Effector CD8-positive, alpha-beta T cell (primary cell): ENCODE results near the gene ATP8B4.
"Not testable (repeated sequence)": the region's sequence is repeated elsewhere in the genome, so short reads cannot be mapped to it uniquely, and the experiment has no call there.

Experiments used
- DNase-seq: peaks from one replicate; lab custom pipeline; 2025; lab: John Stamatoyannopoulos, UW

ATP8B4 gene

DNA sequence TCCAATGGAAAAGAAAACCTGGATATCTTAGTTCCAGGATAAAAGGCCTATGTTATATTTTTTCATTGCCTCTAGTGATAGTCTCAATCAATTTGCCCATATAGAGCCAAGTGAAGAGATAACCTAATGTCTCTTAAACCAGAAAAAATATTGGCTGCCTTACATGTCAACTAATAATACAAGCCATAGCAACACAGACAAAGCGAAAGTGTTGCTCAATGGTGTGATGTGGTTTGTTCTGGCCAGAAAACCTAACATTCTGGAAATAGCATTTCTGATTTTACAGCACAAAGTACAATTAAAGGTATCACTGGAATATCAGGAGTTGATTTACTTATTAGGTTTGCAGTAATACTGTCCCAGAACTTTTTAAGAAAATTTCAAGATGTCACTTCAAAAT lies 101.5 kb downstream of the ATP8B4 start:
- no peak for DNase-seq

DNA sequence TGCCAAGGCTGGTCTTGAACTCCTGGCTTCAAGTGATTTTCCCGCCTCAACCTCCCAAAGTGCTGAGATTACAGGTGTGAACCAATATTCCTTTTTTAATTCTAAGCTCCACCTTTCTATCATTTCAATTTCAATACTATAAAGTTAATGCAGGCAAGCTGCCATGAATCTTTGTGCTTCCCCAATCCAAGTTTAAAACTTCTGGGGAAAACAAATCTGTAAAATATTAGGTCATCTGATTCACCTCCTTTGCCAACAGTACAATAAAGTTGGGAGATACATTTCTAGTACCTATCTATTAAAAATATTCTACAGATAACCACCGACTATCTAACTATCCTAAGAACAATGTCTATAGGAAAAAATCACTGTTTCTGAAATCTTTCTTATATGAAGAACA lies 102.1 kb downstream of the ATP8B4 start:
- no peak for DNase-seq

DNA sequence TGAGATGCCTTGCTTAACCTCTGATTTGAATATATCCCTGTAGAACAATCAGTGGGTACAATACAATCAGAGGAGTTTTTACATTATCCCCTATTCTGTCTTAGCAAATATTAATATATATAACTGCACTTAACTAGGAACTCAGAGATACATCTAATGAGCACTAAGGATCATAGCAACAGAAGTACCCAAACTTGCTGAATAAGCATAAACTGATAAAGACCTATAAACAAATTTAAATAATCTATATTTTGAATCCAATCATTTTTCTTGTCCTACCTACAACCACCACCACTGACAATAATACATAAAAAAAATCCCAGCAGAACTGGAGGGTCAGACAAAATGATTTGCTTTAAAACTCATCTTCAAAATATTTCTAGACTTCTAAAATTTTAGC lies 106.2 kb downstream of the ATP8B4 start:
- DNase-seq: no peak

DNA sequence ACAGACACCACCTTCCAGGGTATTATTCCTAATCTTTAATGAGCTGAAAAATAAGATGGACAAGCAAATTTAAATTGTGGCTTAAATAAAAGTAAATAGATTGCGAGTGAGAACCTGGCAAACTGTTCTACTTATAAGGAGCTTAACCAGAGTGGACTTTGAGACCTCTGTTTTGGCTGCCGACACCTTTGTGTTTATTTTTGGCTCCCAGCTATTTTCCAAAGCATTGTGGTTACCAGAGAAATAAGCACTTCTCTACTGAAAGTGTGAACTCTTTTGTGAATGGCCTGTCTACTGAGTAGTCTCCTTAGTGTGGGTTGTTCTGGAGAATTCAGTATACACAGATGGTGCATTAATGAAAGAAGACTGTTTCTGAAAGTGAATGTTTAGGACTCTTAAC lies 109.4 kb downstream of the ATP8B4 start:
- no peak for DNase-seq

DNA sequence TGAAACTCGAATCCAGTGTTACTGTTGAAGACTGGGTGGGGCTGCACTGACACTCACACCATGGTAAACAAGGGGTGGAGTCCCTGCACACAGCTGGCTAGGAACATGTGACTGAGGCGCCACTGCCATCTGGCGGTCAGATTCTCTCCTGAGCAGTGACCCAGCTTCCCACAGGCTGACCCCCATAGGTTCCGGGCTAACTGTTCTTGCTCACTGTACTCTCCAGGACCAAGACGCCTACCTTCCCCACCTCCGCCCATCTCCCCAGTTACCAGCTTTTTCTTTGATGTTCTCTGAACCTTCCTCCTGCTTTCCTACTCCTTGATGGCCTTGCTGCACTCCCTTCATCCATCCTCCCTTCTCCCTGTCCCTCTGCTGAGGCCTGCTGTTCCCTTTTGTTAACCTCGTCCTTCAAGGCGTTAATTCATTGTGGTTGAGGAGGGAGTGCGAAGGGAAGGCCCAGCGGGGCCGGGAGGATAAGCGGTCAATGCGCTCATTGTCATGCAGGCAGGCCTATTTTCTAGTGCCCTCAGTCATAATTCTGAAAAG lies 115.2 kb downstream of the ATP8B4 start:
- DNase-seq: no peak

DNA sequence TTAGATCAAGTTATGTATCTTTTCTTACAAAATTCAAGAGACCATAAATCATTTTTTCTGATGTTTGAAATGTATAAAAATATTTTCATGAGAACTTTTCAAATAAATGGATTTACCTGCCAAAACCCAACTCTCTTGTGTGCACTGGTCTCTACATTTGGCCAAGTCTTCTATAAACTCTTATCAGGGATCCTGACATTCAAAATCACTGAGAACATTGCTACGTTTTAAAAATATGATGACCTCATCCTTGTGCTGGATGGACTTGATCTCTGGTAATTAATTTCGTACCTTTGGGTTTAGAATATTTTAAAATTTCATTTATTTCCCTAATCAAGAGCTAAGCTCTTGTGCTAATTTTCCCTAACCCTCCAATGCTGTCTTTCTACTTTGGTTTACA lies 127.4 kb downstream of the ATP8B4 start:
- DNase-seq: no peak

DNA sequence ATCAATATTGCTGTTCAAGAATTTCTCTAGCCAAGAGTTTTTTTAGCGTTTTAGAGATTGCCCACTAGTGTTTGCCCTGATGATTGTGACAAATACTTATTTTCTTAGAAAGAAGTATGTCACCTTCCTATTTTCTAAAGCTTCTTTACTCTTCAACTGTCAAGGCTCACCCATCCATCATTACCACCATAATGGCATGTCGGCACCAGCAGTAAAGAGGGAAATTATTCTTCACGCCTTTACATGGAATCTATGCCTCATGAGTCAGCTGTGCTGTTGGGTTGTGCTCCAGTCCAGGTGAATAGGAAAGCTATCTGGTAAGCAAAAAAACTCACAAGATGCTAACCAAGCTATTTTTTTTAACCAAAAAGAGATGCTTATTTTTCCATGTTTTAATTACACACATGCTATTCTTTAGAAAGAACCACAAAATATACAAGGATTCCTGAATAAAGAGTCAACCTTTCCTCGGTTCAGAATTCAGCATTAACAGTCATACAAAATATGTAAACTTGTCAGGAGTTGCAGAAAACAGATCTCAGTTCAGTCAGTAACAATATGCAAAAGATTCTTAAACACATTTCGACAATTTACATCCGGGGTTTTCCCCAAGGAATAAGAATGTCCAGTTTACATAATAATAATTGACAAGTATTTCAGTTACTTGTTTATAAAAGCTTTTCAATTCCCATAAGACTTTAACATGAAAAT lies 128.0 kb downstream of the ATP8B4 start:
- DNase-seq: no peak

DNA sequence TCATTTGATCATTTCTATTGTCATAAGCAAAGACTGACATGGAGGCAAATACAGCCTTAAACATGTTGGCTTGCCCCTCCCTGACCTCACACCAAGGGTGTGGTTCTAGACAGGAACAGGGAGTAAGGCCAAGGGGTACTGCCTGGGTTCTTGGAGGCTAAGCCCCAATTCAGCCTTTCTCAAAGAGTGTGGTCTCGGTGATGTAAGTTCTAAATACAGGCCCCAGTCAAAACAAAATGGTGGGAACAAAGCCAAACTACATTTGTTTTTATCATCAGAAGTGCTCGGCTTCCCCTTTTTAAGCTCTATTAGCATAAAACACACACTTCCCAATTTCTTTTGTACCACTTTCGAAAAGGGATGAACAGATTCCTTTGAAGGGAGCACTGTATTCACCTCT lies 129.5 kb downstream of the ATP8B4 start:
- no peak for DNase-seq

DNA sequence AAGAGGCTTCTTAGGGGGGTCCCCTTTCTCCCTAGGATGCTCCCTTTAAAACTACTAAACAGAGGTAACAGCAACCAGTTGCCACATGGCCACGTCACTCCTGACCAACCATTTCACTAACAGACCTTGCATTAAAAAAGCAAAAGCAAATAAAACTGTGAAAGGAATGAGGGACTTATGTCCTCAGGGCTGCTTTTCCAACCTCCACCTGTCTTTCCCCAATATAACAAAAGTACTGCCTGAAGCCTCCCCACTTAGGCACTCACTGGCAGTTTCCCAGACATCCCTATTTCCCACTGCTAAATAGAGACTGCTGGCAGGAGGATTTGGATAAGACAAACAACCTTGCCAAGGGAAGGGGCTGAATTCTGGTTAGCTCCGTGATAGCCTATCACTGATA lies 130.3 kb downstream of the ATP8B4 start:
- DNase-seq: no peak

DNA sequence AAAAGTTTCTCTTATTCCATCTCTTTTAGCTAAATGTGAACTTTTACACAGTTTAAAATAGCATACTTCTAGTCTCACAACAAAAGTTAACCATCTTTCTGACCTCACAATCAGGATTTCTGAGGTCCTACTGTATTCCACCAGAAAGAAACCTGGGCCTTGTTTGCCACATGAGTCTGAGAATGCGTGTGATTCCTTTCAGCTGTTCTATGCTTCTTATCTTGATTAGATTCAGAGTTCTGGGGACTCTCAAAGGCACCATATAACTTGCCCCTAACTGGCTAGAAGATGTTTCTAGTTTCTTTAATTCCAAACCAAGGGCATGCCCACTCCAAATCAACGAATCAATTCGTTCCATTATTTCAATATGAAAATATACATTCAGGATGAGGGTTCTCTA lies 131.1 kb downstream of the ATP8B4 start:
- no peak for DNase-seq

DNA sequence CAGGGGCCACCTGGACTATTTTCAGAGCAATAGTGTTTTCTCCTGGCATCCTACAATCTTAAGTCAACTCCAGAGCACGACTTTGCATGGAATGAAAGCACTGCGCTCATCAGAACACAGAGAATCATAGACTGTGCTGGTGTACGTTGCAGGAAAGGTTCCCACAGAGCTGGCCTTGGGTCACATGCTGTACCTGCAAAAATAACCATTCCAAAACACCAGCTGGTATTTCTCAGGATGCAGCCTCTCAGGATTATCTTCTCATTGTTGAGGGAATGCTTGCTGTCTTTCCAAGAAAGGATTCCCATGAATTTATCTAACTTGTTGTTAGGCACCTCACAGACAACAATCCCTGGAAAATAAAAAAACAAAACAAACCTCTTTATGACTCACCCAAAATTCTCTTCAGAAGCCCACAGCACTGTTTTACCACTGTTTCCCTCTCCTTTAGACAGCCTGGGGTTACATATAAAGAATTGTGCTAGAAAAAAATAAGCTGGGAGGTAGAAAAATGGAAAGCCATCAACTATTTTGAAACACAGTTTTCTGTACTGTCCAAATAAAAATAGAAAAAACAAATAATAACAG lies 131.7 kb downstream of the ATP8B4 start:
- DNase-seq: no peak

DNA sequence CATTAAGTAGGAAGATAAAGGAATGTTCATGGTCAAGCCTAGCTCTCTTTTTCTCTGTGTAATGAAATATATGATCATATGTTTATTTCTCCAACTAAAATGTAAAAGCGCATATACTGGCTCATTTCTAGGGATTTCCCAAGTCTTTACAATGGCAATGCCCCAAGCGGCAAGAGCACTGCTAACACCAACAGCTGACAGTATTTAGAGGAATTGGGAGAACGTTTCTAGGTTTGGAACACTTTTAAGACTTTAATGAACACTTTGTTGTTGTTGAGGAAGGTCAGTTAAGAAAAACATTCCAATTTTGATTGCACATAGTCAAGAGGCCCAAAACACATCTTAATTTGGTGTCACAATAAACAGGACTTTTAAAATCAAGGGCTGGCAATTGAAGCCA lies 132.7 kb downstream of the ATP8B4 start:
- DNase-seq: no peak

DNA sequence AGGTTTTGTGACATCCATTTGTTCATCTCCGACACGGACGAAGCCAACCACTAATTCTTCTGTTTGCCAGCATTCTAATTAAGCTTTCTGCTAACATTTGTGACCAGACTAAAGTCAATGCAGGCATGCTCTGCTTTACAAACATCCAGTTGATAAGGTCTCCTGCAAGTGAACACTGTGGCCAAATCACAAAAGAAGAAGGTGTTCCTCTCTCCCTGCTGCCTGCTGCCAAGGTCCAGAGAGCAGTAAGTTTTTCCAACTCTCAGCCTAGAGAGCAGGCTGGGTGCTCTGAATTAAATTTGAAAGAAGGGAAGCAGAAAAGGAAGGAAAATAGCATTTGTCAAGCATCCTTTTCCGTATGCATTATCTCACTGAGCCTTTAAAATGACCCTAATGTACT lies 133.6 kb downstream of the ATP8B4 start:
- DNase-seq: no peak

DNA sequence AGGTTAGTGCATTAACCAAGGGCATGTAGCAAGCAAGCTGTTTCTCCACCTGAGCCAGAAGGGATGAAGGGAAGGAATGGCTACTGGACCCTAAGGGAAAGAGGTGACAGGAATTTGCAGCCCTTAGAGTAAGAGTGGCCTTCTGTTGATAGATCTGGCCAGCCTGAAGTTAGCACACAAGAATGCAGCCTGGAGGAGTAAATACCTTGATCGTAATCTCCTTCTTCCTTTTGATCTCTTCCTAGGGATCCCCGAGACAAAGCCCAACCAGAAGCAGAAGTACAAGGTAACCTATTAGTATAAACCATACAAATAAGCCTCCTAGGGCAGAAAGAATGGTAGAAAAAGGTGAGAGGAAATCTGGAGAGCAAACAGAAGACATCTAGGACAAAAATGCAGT lies 134.6 kb downstream of the ATP8B4 start:
- DNase-seq: no peak

DNA sequence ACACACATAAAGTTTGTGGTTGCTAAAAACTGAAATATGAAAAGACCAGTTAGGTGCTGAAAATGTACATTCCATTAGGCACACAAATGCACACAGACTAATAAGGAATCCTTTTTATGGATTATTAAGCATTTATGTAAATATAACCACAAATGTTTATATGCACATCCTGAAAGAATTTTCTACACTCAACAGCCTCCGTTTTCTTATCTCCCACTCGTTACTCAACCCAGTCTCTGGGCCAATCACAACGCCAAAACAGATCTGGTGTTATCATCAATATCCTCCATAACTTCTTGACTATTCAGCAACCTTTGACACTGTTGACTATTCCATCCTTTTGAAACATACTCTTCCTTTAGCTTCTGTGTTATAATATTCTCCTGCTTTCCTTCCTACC lies 136.4 kb downstream of the ATP8B4 start:
- no peak for DNase-seq

DNA sequence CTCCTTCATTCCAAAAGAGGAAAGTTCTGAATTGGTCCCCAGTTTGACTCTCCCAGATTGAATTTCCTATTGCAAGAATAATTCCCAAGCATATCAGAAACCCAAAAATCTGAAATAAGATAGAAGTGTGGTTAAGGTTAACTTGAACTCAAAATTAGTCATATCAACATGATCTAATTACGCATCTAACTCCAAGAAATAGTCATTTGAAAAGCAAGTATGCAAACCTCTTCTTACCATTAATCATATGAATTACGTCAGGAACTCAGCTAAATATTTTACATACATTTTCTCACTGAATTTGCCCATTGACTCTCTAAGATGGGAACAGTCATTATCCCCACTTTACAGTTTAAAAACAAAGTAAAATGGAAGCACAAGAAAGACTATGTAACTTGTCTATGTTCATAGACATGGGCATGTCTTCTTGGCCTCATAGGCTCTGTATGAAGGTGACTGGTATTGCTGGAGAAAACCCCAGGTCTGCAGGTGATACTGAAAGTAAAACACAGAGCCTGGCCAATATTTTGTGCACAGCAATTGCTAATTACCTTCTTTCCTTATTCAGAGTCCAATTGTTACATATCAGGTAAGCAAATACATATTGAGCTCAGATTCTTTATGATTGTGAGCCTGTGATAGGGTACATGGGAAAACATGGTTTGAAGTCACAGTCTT lies 139.2 kb downstream of the ATP8B4 start:
- no peak for DNase-seq

DNA sequence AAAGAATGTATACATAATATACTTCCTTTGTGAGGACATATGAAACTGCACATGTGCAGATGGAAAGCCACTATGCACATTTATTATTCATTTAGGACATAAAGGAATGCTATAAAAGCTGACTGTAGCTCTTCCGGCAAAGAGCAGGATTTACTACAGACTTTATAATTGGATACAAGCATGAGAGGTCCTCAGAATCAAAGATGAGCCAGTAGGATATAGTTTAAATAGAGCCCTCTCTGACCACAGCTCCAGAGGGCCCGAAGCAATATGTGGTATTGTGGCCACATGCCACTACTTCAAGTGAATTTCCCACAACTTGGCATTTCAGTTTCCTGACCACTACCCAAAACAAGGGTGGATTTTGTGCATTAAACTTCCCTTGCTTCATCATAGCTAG lies 140.9 kb downstream of the ATP8B4 start:
- DNase-seq: no peak

DNA sequence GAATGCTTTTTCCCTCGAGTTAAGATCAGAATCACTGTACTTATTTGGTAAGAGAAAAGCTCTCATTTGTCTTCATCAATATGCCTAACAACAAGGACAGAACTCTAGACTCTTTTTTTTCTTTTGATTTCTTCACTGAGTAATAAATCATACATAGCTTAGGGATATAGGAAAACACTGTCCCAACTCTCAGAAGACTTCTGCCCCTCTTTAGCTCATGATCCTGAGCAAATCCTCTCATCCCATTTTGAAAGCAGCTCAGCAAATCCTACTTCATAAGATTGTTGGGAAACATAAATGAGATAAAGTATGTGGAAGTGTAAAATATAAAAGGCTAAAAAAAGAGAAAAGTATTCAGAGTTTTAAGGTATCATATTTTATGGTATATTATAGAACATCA lies 141.7 kb downstream of the ATP8B4 start:
- no peak for DNase-seq

DNA sequence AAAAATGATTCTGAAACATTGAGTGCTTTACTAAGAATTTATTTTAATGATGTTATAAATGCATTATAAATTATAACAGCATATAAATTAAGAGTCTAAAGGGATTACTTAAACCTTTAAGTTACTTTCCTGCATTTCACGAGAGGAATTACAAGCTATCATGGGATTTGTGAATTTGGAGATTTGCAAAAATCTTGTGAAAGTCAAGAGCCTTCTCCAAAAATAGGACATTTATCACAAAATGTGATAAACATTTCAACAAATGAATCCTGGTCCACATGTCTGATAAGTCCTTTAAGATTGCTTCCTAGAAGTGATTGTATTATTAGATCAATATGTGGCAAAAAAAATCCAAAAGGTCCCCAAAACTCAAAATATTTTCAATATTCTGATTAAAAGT lies 154.5 kb downstream of the ATP8B4 start:
- no peak for DNase-seq

DNA sequence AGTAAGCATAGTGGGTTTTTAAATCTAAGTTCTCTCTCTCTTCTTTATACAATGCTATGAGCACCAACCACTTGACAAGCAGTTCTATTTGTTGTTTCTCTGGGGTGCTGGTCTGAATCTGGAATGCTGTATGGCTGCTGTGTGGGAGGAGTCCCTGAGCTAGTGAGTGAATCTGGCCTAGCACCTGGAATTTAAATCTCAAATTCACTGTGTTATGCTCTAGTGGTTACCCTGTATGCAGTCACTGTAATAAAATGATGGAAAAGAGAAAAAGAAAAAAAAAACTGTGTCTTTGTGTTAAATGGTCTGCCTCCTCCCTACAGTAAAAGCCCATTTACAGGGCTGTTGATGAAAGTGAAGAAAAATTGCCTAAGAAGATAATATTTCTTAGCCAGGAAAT lies 155.0 kb downstream of the ATP8B4 start:
- no peak for DNase-seq

DNA sequence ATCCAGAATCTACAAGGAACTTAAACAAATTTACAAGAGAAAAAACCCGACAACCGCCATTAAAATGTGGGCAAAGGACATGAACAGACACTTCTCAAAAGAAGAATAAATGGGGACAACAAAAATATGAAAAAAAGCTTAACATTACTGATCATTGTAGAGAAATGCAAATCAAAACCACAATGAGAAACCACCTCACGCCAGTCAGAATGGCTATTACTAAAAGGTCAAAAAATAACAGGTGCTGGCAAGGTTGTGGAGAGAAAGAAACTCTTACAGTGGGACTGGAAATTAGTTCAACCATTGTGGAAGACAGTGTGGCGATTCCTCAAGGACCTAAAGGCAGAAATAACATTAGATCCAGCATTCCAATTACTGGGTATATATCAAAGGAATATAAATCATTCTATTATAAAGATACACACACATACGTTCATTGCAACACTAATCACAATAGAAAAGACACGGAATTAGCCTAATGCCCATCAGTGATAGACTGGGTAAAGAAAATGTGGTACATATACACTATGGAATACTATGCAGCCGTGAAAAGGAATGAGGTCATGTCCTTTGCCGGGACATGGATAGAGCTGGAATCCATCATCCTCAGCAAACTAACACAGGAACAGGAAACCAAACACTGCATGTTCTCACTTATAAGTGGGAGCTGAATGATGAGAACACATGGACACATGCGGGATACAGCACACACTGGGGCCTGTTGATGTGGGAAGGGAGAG lies 155.8 kb downstream of the ATP8B4 start:
- DNase-seq: not testable (repeated sequence)

DNA sequence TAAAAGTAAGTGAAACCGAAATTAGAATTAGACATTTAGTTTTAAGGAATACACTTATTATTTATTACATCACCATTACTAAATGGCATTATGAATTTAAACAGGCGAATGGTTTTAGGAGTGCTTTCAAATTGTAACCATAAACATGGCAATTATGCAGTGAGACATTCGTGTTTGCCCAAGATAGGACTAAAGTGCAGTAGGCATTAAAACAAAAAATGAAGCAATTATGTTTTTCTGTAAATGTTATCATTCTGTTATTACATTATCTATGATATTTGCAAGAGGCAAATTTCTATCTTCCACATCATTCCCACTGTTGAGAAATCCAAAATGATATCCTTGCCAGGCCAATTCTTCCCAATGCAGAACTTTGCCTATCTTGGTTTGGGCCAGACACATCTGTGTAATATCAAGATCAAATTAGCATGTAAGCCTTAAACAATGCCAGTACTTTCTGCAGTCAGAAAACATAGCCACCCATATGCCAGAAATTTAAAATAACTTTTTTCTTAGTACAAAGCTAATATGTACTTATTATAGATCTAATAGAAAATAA lies 156.9 kb downstream of the ATP8B4 start:
- no peak for DNase-seq
